Keratinocyte (primary cell): ENCODE measurements around the gene KYNU. TPM values are rescaled to one million over a fixed set of nuclear protein-coding genes. Genes with fewer than 3 reads are reported as not detected.
A peak's percentile ranks its signal among the peaks of the same experiment; 100 is the strongest.

Source experiments
- DNase-seq: peaks from one replicate; pipeline ENCODE4 v3.0.0-alpha.2; 2011; ENCODE audit warnings: low read depth, missing footprints, low spot score
- FAIRE-seq: peaks from 2 replicates; lab custom pipeline; 2011; peaks lifted over from hg19 to GRCh38; lab: Jason Lieb, UNC
- H2AFZ ChIP-seq: 2 replicates; pipeline ENCODE4 v1.6.0; 2012; ENCODE audit warnings: low read length, control low read depth, inconsistent platforms; ENCODE audit not compliant: control insufficient read depth
- H3K27ac ChIP-seq: 2 replicates; pipeline ENCODE4 v1.5.1; 2011; ENCODE audit warnings: low read length; ENCODE audit not compliant: control insufficient read depth, insufficient read depth
- H3K27me3 ChIP-seq: 3 replicates; pipeline ENCODE4 v1.6.0; 2011; ENCODE audit warnings: low read length; ENCODE audit not compliant: control insufficient read depth, insufficient read depth; ENCODE audit errors: extremely low read depth
- H3K36me3 ChIP-seq, 2 experiments: 2 replicates in 1 of 2; 3 replicates in 1 of 2; pipeline ENCODE4 v1.5.1; 2011; ENCODE audit warnings: low read length in 2 of 2, mild to moderate bottlenecking in 1 of 2; ENCODE audit not compliant: control insufficient read depth in 2 of 2, insufficient read depth in 2 of 2; ENCODE audit errors: extremely low read depth in 1 of 2
- H3K4me1 ChIP-seq: 3 replicates; pipeline ENCODE4 v1.5.1; 2011; ENCODE audit warnings: low read length; ENCODE audit not compliant: control insufficient read depth, insufficient read depth; ENCODE audit errors: extremely low read depth
- H3K4me2 ChIP-seq: 3 replicates; pipeline ENCODE4 v1.6.0; 2011; ENCODE audit warnings: low read depth, low read length; ENCODE audit not compliant: control insufficient read depth, insufficient read depth; ENCODE audit errors: extremely low read depth
- H3K4me3 ChIP-seq, 3 experiments: fragments of 200-600 bp in 1 of 3; sonication (generic) in 1 of 3; 2 replicates in 2 of 3; 3 replicates in 1 of 3; pipeline ENCODE4 v1.5.1; 2011 to 2016; ENCODE audit warnings: low read length in 3 of 3, mild to moderate bottlenecking in 3 of 3, control low read depth in 2 of 3, inconsistent platforms in 1 of 3, low read depth in 1 of 3, mixed read lengths in 1 of 3, mixed run types in 1 of 3, moderate library complexity in 1 of 3; ENCODE audit not compliant: control insufficient read depth in 2 of 3, insufficient read depth in 2 of 3; ENCODE audit errors: extremely low read depth in 1 of 3
- H3K79me2 ChIP-seq: 2 replicates; pipeline ENCODE4 v1.6.0; 2012; ENCODE audit warnings: low read length; ENCODE audit not compliant: control insufficient read depth, insufficient read depth
- H3K9ac ChIP-seq: 3 replicates; pipeline ENCODE4 v1.6.0; 2011; ENCODE audit warnings: low read length; ENCODE audit not compliant: control insufficient read depth, insufficient read depth; ENCODE audit errors: extremely low read depth
- H3K9me1 ChIP-seq: 3 replicates; pipeline ENCODE4 v1.6.0; 2011; ENCODE audit warnings: low read length; ENCODE audit not compliant: control insufficient read depth, insufficient read depth; ENCODE audit errors: extremely low read depth
- H3K9me3 ChIP-seq: 2 replicates; pipeline ENCODE4 v1.5.1; 2012; ENCODE audit warnings: low read depth, low read length; ENCODE audit not compliant: control insufficient read depth
- H4K20me1 ChIP-seq: 3 replicates; pipeline ENCODE4 v1.6.0; 2011; ENCODE audit warnings: low read length; ENCODE audit not compliant: control insufficient read depth, insufficient read depth; ENCODE audit errors: extremely low read depth
- CTCF ChIP-seq, 3 experiments: IDR thresholded peaks in 1 of 3; conservative IDR thresholded peaks in 1 of 3; optimal IDR thresholded peaks in 1 of 3; 2 replicates in 2 of 3; 3 replicates in 1 of 3; pipeline versions ENCODE3 to v1.5.1; 2011; ENCODE audit warnings: low read length in 3 of 3, mild to moderate bottlenecking in 3 of 3, moderate library complexity in 2 of 3, control low read depth in 1 of 3, inconsistent platforms in 1 of 3; ENCODE audit not compliant: insufficient read depth in 2 of 3; ENCODE audit errors: extremely low read depth in 1 of 3
- EZH2 ChIP-seq: IDR thresholded peaks from one replicate; pipeline ENCODE4 v1.6.1; 2012; ENCODE audit warnings: inconsistent platforms, mild to moderate bottlenecking, low read length, moderate library complexity
- dilution Hi-C: fragments of 300-500 bp; cut with MboI; formaldehyde crosslinking; loops from one replicate; pipeline ENCODE4 v1.7.0; 2020; ENCODE audit warnings: low sequenced_read_pairs; ENCODE audit not compliant: extremely low pct_ligation_motif_present
- polyA plus RNA-seq, 5 experiments: library from polyadenylated mRNA; depleted of rRNA in 3 of 5; stranded (reverse) in 3 of 5; stranded (forward) in 1 of 5; unstranded in 1 of 5; fragments of >200 nt; gene quantifications; 1 replicate in 1 of 5; 2 replicates in 3 of 5; 3 replicates in 1 of 5; pipeline versions ENCODE4 v1.2.1 to v1.2.3, GENCODE V29; 2011 to 2012; ENCODE audit warnings: missing spikeins in 2 of 5, low read depth in 1 of 5, low replicate concordance in 1 of 5

The KYNU gene
- polyA plus RNA-seq, 1 donor (not counting 4 experiments of a cell fraction or from before 2014, with no cell fraction given): 3.9 TPM

GRCh38 chr2:142937347-142937746, 59.9 kb downstream of the KYNU start:
- dilution Hi-C loops: no loop called here
- H3K79me2 ChIP-seq: no peaks in the 10 kb centered on the region
- no peaks in the 10 kb centered on the region for H3K36me3 ChIP-seq
- no peaks in the 10 kb centered on the region for H4K20me1 ChIP-seq
- no peak overlapping the region for H3K4me3 ChIP-seq
- no peaks in the 10 kb centered on the region for H3K4me1 ChIP-seq
- DNase-seq: no peak
- no peaks in the 10 kb centered on the region for H3K9me3 ChIP-seq
- H2AFZ ChIP-seq: no peak overlapping the region
- H3K4me2 ChIP-seq: no peak overlapping the region
- H3K27ac ChIP-seq: no peak overlapping the region
- FAIRE-seq: no peak
- no peaks in the 10 kb centered on the region for H3K9me1 ChIP-seq
- no peak for TF ChIP-seq EZH2
- TF ChIP-seq CTCF (optimal IDR thresholded peaks at IDR 0.05 in 1 of 3, IDR thresholded peaks at IDR 0.05 in 1 of 3, conservative IDR thresholded peaks at IDR 0.05 in 1 of 3; ENCODE audit: extremely low read depth in 1 of 3, insufficient read depth in 2 of 3, low read length in 3 of 3): no peak
- H3K9ac ChIP-seq: no peak overlapping the region
- no peaks in the 10 kb centered on the region for H3K27me3 ChIP-seq

- Histone ChIP-seq H3K4me1 (no peaks in the 10 kb centered on the region), H3K79me2 (no peaks in the 10 kb centered on the region), H3K27ac (no peak overlapping the region), H3K9me3 (no peaks in the 10 kb centered on the region), H3K4me2 (no peak overlapping the region), H3K9me1 (no peaks in the 10 kb centered on the region), H4K20me1 (no peaks in the 10 kb centered on the region), H3K4me3 (no peak overlapping the region), H3K9ac (no peak overlapping the region), H2AFZ (peak overlapping the region; percentile 62), H3K36me3 (no peaks in the 10 kb centered on the region), H3K27me3 (no peaks in the 10 kb centered on the region)
- DNase-seq: no peak
- no peak for TF ChIP-seq EZH2
- no peak for TF ChIP-seq CTCF (optimal IDR thresholded peaks at IDR 0.05 in 1 of 3, IDR thresholded peaks at IDR 0.05 in 1 of 3, conservative IDR thresholded peaks at IDR 0.05 in 1 of 3; ENCODE audit: extremely low read depth in 1 of 3, insufficient read depth in 2 of 3, low read length in 3 of 3)
- dilution Hi-C loops: no loop called here
- FAIRE-seq: no peak
Measured at GRCh38 chr2:142938240-142938639, 60.8 kb downstream of the KYNU start.
